NOMO-1 (cell line): Measurements from ENCODE around the gene TNRC6C.
"Not testable (repeated sequence)": the region's sequence is repeated elsewhere in the genome, so short reads cannot be mapped to it uniquely, and the experiment has no call there.

Experiments used
- DNase-seq, 2 experiments: peaks; one replicate each; lab custom pipeline; 2025; ENCODE audit not compliant: unreplicated experiment in 2 of 2; lab: John Stamatoyannopoulos, UW

The TNRC6C gene

DNA sequence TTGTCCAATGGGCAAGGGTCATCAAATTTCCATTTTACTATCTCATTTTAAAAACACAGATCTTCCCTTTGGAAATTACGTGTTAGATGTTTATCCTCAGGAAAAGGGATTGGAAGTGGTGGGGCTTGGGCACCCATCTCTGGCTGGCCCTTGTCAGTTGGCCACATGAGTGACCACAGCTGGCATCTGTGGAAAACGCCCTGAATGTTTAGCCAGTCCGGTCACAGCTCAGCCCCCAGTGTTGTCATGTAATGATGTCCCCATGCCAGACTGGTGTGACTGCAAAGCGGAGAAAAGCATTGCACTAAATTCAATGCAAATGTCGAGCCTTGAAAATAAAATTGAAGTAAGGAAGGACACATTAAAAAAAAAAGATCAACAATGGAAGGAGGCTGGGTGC, 117.0 kb downstream of the TNRC6C start:
- no peak for DNase-seq

DNA sequence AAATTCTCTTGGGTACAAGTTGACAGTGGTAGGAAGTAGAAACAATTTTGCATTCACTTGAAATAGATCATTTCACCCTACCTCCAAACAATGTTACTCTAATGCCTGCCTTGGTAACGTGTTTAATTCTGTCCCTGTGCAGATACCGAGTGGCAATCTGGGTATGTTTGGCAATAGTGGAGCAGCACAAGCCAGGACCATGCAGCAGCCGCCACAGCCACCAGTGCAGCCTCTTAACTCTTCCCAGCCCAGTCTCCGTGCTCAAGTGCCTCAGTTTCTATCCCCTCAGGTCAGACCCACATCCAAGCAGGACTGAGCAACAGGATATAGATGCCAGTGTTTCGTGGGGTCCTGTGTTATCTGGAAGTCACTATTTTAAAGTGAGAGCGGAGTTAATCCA, 120.8 kb downstream of the TNRC6C start:
- DNase-seq = no peak

GRCh38 chr17:78081551-78081950, 123.0 kb downstream of the TNRC6C start:
- DNase-seq = no peak

DNA sequence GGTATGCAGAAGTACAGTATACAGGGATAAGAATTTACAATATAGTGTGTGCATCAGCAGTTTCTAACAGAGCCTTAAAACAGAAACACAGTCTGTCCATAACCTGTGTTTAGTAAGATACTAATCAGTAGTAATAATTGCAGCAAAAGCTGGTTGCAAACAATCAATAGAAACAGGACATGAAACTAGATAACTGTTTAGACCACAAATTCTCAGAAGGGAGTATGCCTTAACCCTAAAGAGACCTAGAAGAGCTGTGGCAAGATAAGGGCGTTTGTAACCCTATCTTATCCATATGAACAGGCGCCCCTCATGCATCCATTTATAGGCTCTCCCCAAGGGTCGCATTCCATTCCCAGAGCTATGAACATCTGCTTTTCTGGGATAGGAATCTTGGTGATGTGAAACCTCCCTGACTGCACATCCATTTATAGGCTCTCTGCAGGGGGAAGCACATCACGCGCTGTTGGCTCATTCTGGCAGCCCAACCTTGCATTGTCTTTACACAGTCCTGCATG, 123.9 kb downstream of the TNRC6C start:
- not testable (repeated sequence) for DNase-seq

DNA sequence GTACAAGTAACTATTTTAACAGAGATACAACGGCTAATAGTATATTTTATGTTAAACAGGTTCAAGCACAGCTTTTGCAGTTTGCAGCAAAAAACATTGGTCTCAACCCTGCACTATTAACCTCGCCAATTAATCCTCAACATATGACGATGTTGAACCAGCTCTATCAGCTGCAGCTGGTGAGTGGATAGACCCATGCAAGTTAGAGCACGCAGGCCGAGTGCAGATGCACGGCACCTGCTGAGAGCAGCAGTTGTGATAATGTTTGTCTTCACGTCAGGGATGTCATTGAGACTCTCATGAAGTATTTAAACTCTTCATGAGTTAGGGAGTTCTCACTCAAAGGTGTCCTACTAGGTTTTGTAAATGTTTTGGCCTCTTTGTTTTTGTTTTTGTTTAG, 124.5 kb downstream of the TNRC6C start:
- DNase-seq = no peak

GRCh38 chr17:78086740-78087139, 128.2 kb downstream of the TNRC6C start:
- DNase-seq = no peak

DNA sequence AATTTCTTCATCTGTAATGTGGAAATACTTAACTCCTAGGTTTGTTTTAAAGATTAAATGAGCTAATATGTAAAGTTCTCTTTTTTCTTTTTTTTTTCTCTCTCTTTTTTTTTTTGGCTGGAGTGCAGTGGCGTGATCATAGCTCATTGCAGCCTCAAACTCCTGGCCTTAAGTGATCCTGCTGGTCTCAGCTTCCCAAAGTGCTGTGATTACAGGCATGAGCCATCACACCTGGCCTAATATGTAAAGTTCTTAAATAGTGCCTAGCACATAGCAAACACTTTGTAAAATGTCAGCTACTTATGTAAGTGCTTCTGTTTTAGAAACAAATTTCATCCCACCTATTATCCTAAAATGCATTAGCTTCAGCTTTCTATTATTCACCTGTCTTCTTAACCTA, 130.0 kb downstream of the TNRC6C start:
- DNase-seq = no peak

DNA sequence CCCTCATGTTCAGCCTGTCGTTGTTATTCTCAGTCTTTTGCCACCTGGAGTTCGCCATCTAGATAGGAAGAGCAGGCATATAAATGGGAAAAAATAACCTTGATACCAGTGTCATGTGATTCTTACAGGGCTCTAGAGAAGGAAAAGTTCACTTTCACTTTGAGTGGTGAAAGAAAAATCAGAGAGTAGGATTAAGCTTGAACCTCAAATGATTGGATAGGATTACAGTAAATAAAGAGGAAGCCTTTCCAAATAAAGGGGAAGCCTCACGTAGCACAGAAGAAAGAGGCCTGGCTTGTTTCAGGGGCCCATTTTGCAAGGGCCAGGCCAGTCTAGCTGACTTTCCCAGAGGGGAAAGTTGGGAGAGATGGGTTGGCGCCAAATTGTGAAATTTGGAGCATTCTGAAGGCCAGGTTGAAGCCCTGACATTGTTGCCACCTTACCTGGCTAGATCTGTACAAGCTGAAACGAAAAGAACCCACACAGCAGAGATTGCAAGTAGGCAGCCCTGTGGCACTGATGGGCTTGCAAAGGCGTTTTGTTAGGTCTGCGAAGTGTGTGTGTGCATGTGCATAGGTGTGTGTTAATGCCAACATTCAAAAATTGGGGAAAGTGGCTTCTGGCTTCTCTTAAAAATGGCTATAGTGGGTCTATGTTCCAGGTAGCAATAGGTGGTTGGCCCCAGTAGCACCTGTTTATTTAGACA, 131.2 kb downstream of the TNRC6C start:
- DNase-seq = peak; percentile 9 to 29

DNA sequence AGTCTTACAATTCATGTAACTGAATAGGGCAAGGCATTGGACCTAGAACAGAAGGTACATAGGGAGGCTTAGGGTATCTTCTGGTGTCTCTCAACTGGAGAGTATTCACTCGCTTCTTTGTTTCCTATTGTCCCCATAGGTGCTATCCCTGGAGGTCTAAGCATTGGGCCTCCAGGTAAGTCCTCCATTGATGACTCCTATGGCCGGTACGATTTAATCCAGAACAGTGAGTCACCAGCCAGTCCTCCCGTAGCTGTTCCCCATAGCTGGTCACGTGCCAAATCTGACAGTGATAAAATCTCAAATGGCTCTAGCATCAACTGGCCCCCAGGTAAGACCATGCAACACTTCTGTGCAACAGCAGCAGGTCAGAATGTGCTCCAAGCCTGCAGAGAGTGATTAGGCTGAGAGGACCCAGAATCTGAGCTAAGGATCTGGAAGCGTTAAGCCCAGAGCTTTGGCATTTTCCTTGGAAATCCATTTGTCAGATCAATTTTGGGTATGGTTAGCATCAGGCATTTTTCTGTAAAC, 134.4 kb downstream of the TNRC6C start:
- DNase-seq = no peak

- no peak for DNase-seq
Observed at GRCh38 chr17:78095035-78095434, 136.5 kb downstream of the TNRC6C start.

GRCh38 chr17:78096093-78096492, 137.6 kb downstream of the TNRC6C start:
- DNase-seq = no peak

- no peak for DNase-seq
Observed at GRCh38 chr17:78101112-78101511, 142.6 kb downstream of the TNRC6C start.

- no peak for DNase-seq
Observed at GRCh38 chr17:78101542-78101941, 143.0 kb downstream of the TNRC6C start.

- DNase-seq = no peak
Observed at GRCh38 chr17:78103311-78103710, 144.8 kb downstream of the TNRC6C start.

GRCh38 chr17:78104540-78104941, 146.0 kb downstream of the TNRC6C start:
- no peak for DNase-seq

DNA sequence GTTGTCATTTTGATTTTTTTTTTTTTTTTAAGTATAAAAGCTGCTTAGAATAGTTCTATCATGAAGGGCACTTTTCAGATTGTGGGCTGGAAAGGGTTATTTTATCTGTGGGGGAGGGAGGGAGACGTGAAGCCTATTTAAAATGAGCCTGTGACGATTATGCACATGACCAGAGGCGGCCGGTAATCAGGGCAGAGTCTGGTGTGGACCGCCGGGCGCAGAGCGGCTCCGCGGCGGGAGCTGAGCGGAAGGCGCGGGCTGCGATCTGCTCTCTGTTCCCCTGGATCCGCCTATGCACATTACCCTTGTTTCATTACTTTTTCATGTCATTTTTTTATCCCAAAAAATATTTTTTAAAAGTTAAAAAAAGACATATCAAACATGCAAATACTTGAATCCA, 146.6 kb downstream of the TNRC6C start:
- no peak for DNase-seq

- DNase-seq = no peak
Observed at GRCh38 chr17:78105551-78105950, 147.0 kb downstream of the TNRC6C start.

DNA sequence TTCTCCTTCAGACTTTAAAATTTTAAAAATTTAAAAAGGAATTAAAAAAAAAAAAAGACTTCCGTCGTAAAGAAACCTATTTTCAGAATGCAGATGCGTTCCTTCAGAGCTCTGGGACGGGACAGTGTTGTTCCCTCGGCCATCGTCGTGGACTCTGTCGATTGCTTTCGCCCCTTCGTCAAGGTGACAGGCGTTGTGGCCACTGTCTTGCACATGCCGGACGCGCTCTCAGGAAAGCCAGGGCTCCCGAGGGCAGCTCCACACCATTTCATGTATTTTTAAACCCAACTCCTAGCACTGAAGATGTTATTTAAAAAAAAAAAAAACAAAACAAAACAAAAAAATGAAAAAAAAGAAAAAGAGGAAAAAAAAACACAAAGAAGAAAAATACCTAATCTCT, 147.7 kb downstream of the TNRC6C start:
- no peak for DNase-seq

GRCh38 chr17:78107457-78107856, 149.0 kb downstream of the TNRC6C start:
- DNase-seq = no peak

- no peak for DNase-seq
Observed at GRCh38 chr17:78107976-78108725, 149.6 kb downstream of the TNRC6C start.

DNA sequence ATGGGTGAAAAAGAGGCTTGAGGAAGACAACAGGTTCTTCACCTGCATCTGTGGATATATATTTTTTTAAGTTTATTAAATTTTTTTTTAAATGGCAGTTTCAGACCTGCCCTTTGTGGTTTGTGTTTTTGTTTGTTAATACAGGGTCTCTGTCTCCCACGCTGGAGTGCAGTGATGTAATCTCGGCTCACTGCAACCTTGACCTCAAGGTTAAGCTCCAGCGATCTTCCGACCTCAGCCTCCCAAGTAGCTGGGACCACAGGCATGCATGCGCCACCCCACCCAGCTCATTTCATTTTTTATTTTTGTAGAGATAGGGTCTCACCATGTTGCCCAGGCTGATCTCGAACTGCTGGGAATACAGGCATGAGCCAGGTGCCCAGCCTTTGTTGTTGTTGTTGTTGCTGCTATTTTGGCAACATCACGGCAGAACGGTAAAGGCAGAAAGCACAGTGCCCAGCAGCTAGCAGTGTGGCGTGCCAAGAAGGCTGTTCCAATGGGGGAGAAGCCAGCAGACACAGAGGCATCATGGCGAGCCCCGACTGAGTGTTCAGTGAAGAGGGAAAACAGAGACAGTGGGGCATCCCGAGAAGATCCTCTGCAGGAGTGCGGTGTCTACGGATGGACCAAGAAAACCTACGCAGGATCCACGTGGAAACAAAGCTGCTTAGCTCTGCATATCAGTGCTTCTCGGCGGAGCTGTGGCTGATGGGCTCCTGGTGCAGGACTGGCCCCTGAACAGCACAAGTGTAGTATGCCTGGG, 150.4 kb downstream of the TNRC6C start:
- DNase-seq = no peak
